HG03066 (cell line): ENCODE measurements around the gene MEF2A.
A peak's percentile ranks its signal among the peaks of the same experiment; 100 is the strongest.
"Not testable (repeated sequence)": the region's sequence is repeated elsewhere in the genome, so short reads cannot be mapped to it uniquely, and the experiment has no call there.

Source experiments
- ATAC-seq: cut with Tn5 transposase; IDR thresholded peaks from one replicate; pipeline ENCODE4 v1.9.1; 2021; ENCODE audit warnings: low read depth; ENCODE audit not compliant: unreplicated experiment

Gene MEF2A

DNA sequence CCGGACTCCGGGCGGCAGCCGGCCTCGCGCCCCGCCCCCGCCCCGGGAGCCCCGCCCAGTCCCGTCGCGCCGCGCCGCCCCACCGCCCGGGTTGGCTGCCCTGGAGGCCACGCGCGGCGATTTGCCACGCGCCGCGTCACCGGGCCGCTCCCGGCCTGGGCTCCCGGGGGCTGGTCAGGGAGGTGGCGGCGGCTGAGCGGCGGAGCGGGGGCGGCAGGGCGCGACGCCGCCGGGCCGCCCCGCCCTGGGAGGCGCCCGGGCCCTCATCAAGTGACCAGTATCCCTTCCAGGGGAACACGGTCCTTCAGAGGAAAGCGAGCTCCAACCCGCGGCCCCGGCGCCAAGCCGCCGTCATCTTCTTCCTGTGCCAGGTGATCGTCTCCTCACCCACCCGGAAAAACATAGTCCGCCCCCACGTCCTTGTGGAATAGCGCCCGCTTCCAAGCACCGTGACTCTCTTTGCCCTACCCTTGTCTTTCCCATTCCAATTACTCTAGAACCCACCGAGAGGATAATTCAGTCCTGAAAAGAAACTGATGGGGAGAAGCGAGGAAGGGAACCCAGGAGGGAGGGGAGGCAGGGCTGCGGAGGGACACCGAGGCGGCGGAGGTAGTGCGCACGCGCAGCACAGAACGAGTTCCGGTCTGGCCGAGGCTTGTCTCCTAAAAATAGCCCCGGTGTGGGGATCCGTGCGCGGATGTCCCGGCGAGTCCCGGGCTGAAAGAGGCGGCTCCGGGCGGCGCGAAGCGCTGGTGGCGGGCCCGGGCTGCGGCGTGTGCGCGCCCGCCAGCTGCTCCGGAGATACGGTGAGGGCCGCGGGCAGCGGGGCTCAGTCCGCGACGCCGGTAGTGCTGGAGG, at the start of gene MEF2A:
Gene MEF2A, plus strand, starts transcription at position 686 of the 858 bp plus-strand sequence. CDS start 67,136 bp downstream, outside the sequence.
- peak; percentile 49 for ATAC-seq

DNA sequence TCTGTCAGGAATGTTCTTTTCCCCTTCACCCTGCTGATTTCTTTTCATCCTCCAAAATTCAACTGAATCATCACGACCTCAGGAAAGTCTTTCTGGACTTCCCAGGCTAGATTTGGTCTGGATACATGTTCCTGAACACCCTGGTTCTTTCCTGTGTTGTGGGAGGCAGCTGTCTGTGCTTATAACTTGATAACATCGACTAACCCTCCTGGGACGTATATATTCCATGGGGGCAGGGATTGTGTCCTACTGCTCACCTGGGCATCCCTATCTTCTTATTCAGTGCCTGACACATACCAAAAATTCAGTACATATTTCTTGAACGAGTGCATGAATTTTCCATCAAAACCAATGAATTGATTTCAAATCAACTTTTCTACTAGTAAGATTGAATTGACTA, 47.6 kb upstream of the MEF2A start:
- ATAC-seq, result no peak

DNA sequence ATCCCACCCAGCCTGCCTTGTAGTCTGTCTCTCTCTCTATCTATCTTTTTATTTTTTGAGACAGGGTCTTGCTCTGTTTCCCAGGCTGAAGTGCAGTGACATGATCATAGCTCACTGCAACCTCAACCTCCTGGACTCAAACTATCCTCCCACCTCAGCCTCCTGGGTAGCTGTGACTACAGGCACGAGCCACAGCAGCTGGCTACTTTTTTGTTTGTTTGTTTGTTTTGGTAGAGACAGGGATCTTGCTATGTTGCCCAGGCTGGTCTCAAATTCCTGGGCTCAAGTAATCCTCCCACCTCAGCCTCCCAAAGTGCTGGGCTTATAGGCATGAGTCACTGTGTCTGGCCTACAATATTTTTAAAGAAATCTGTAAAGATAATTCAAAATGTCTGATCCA, 46.4 kb upstream of the MEF2A start:
- ATAC-seq, result not testable (repeated sequence)

DNA sequence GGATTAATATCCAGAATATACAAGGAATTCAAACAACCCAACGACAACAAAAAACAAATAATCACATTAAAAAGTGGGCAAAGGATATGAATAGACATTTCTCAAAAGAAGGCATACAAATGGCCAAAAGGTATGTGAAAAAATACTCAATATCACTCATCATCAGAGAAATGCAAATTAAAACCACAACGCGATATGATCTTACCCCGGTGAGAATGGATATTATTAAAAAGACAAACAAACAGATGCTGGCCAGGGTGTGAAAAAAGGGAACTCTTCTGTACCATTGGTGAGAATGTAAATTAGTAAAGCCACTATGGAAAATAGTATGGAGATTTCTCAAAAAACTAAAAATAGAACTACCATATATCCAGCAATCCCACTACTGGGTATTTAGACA, 43.5 kb upstream of the MEF2A start:
- peak; percentile 60 for ATAC-seq

DNA sequence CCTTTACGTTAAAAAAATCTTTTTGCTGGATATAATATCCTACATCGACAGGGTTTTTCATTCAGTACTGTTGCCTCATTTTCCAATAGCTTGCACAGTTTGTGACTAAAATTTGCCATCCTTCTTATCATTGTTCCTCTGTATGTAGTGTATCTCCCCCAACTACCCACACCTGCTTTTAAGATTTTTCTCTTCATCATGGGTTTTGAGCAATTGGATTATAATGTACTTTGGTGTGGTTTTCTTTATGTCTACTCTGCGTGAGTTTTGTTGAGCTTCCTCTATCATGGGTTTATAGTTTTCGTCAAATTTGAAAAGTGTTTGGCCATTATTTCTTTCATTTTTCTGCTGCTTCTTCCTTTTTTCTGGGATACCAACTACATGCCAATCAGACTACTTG, 39.6 kb upstream of the MEF2A start:
- no peak for ATAC-seq

DNA sequence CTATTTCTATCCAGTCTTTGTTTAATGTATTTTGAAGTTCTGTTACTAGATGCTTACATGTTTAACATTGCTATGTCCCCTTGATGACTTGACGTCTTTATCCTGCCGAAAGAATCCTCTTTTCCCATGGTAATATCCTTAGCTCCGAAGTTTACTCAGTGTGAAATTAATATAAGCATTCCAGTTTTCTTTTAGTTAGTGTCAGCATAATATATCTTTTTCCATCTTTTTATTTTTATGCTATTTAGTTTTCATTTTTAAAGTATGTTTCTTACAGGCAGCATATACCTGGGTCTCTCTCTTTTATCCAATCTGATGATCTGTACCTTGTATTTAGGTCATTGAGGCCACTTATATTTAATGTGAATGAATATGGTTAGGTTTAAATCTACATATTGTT, 39.1 kb upstream of the MEF2A start:
- no peak for ATAC-seq

DNA sequence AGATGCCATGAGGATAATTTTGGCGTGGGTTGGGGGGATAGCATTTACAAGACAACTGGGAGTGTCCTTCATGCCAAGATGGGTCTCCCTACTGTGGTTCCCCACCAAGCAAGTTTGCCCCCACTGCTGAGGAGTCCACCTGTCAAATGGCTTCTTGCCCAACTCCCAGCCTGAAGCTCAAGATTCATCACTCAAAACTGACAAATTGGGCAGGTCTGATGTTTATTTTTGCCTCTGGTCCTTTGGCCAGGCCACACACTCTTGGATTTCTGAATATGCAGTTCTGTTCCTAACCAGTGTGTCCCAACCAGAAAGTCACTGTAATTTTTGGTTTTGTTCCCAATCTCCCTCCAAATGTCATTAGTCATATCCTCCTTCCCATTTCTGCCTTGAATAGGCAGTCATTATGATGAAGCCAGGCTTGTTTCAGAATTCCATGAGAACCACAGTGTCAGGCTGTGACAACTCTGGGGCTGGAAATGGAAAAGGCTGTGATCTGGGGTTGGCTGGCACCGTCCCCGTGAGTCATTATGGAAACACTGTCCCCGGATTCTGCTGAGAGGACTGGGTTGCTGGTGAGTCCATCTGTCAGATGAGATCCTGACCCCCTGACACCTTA, 29.3 kb upstream of the MEF2A start:
- no peak for ATAC-seq

DNA sequence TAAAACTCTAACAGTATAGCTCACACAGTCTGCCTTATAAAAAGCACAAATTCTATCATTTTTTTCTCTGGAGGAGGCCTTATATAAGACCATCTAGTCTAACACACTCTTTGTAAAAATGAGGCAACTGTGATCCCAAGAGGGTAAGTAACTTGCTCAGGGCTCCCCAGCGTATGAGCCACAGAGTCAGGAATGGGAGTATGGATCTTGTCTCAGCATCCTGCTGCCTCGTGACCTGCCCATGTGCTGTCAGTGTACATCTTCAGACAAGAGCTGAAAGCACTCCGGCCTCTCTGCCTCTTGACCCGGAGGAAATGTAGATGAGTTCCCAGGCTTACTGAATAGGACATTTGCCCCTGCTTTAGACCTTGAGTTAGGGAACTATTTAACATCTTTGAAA, 28.4 kb upstream of the MEF2A start:
- no peak for ATAC-seq

DNA sequence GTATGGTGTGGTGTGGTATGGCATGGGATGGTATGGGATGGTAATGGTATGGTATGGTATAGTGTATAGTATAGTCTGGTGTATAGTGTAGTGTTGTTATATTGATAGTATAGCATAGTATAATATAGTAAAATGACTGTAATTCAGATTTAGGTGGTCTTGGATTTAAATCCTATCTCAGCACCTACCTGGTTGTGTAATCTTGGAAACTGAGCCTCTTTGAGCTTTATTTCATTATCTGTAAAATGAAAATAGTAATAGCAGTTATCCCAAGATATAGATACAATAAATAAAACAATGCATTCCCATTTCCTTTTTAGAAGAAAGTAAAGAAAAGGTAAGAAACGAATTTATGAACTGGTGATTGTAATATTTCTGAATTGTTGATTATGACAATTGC, 27.5 kb upstream of the MEF2A start:
- ATAC-seq, result no peak

DNA sequence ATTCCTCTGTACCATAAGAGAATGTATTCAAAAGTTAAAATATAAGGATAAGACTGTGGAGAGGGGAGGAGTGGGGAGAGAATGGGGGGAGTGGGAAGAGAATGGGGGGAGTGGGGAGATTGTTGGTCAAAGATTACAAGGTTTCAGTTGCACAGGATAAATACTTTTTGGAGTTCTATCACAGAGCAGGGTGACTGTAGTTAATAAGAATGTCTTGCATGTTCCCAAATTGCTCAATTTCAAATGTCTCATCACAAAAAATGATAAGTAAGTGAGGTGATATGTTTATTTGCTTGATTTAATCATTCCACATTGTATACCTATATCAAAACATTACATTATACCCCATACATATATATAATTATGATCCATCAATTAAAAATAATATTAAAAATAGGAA, 23.0 kb upstream of the MEF2A start:
- ATAC-seq, result no peak

DNA sequence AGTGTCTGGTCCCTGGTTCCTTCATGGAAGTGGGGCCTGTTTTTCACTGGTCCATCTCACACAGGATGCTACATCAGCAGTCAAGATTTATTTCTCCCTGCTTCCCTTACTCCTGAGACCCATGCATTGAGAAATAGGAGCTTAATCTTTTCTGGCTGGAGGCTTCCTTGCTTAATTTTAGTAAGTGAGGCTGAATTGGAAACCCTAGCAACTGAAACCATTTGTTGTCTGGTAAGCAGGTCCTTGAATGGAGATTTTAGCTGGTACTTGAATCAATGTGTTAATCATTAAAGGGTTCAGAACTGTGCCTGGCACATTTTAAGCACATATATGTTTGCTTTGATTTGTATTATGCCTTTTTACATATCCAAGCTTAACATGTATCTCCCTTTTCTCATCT, 20.2 kb upstream of the MEF2A start:
- no peak for ATAC-seq

DNA sequence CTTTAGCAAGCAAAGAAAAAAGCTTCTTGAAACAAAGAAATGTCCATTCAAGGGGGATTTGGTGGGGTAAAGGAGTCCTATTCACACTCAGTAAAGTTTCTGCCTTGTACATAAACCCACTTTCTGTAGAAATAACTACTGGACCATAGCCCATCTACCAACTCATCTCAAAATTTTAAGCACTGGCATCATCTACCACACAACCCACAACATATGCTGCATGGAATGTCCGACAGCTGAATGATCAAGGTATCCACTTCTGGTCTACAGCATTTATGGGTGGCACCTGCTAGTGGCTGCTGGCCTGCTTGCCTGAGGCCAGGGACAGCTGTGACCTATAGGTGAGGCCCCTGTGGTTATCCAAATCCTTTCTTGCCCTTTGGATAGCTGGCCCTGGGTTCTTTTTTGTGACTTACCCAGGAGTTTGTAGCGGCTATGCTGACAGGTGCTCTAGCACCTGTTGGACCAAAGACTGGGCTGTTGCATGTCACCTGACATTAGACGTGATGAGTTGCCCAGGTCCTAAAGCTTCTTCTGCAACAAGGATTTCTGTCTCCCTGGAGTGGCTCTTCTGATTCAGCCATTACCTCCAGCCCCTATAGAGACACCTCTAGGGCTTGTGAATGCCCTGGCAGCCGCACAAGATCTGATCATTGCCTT, 19.2 kb upstream of the MEF2A start:
- no peak for ATAC-seq

DNA sequence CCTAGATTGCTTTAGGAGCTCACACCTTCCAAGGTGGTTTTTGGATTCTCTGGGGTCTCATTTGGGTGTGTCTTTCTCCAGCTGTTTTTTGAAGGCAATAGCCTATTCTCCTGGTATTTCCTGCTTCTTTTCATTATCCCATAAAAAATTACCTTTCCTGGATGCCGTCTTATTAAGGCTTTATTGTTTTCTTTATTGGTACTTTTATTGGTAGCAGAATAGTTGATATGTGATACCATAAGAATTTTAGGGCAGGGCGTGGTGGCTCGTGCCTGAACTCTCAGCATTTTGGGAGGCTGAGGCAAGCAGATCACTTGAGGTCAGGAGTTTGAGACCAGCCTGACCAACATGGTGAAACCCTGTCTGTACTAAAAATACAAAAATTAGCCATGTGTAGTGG, 18.3 kb upstream of the MEF2A start:
- ATAC-seq, result no peak

DNA sequence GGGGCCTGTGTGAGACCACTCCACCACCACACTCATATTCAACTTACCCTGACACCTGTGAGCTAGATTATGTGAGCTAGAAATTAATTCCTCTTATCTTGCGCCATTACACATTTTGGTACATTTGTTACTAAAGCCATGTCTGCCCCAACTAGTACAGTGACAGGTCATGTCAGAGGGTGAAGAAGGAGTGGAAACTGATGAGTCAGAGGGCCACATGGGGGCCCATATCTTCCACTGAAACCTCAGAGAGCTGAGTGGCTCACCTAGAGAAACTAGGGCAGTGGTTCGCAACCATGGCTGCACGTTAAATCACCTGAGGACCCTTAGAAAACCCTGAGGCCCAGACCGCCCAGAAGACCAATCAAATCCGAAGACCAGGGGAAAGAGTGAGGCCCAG, 15.7 kb upstream of the MEF2A start:
- ATAC-seq, result no peak

DNA sequence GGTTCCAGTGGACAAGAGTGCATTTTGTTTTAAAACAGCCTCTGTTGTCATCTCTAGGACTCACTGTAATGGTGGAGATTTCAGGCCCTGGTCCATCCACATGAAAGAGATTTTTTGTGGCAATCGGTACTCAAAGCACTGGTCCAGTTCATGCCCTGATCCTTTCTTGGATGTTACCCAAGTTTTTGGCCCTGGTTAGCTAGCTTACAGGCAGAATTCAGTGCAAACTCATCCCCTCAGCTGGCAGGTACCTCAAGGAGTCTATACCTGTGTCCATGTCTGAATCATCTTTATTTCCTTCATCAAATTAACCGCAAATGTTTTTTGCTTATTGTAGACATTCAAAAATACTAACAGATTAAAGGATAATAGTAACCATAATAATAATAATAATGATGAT, 13.7 kb upstream of the MEF2A start:
- no peak for ATAC-seq

DNA sequence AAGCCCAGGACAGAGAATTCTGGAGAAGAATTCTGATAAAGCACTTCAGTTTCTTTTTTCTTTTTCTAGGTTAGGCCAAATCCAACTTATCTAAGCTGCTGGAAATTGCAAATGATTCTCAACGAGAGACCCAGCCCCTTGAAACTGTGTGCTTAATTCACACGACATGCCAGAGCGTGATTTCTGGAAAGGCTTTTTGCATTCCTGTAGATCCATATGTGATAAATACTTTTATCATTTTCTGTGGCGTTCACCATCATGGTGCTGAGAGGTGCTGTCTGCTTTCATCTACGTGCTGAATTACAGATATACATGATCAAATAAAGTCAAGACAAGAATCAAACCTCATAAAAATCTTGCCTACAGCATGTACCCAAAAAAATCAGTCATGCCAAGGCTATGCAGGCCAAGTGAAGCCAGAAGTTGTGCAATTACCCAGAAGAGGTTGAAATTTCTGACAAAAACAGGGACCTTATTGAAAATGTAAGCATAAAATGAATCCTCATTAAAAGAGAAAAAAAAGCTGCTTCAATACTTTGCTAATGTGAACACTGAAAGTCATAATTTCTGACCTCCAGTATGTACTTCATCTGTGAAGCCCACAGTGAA, 10.8 kb upstream of the MEF2A start:
- no peak for ATAC-seq

DNA sequence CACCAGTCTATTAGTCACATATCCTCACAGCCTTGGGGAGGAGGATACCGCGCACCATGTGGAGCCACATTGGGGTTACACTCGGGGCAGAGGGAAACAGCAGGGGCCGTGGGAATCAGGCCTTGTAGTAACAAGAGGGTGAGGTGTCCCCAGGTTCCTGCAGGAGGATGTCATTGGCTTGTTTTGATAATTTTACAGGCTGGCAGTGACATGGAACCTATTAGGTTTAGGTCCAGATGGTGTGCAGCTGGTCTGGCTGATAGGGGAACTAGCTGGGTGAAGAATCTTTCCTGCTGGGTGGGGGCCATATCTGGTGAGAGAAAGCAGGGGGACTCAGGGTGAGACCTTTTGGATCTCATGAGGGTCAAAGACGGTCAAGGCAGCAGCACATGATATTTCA, 9.8 kb upstream of the MEF2A start:
- no peak for ATAC-seq

DNA sequence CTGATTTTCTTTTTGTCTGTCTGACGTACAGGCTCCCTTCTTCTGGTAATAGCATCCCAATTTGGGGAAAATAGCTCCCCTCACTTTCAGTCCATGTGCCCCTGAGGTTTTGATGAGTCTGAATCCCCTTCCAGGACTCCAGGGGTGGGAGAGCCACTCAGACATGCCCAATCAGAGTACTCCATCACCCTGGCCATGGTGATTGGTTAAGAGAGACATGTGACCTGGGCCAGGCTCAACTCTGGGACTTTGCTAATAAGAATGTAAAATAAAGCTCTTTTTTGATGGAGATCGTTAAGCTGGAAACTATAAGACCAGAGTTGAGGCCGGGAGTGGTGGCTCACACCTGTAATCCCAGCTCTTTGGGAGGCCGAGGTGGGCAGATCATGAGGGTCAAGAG, 9.2 kb upstream of the MEF2A start:
- no peak for ATAC-seq

DNA sequence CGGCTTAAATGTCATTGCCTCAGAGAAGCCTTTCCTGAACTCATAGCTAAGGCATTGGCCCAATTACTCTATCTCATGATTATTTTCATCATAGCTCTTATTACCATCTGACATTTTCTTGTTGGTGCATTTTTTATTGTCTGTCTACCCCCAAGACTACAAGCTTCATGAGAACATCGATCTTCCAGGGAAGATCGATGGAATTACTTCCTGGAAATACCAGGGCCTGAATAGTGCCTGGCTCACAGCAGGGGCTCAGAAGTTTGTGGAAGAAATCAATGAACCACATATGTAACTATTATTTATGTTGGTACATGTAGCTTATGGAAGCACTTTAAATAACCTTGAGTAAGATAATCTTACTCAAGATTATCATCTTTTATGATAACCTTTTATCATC, 7.7 kb upstream of the MEF2A start:
- ATAC-seq, result no peak

DNA sequence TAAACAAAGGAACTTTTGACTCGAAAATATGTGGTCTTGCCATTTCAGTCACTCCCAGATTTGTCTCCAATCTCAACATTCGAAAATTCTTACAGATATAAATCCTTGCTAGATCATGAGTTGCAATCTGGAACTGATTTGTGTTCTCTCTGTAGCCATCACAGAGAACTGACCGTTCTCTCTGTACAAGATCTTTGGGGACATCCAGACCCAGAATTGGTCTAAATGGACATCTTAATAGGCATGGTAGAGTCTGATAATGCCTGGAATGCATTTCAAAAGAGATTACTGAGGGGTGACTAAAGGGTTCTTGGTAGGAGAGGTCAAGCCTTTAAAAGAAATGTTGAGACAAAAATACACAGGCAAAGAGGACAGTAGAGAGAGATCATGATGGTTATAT, 7.2 kb upstream of the MEF2A start:
- no peak for ATAC-seq

DNA sequence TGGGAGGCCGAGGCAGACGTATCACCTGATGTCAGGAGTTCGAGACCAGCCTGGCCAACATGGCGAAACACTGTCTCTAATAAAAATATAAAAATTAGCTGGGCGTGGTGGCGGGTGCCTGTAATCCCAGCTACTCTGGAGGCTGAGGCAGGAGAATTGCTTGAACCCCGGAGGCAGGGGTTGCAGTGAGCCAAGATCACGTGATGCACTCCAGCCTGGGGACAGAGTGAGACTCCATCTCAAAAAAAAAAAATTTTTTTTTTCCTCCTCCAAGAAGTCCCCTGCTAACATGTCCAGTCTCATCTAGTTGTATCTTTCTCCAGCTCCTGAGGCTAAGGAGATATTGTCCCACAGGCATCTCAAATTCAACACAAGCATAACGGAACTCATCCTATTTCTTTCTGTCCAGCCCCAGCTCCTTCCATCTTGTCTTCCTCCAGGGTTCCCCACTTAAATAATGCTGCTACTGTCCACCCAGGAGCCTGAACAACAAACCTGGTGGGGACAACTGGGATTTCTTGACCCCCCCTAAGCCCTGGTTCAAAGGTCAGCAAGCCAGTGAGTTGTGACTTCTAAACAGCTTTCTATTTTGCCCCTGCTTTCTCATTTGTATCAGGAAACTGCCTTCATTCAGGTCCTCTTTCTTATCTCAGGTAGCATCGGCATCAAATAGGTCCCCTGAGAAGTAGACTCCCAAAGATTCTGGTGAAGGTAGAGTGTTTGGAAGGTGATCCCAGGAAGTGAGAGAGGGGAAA, 4.1 kb upstream of the MEF2A start:
- ATAC-seq, result no peak
